GM23338 (cell line): ENCODE data around the gene PGA3.

Source experiments
- CREB1 ChIP-seq: fragments of 250-450 bp; sonication (Bioruptor Pico); IDR thresholded peaks from 2 replicates; pipeline ENCODE4 v1.5.0; 2020; ENCODE audit warnings: low read depth, mild to moderate bottlenecking, moderate library complexity
- CTCF ChIP-seq, 2 experiments: fragments of 200-600 bp in 1 of 2; sonication (generic) in 1 of 2; conservative IDR thresholded peaks; 2 replicates each; pipeline versions ENCODE4 v1.5.1 to v1.6.1; 2016 to 2017; ENCODE audit warnings: antibody characterized with exemption in 2 of 2, low read depth in 2 of 2, mild to moderate bottlenecking in 2 of 2, moderate library complexity in 1 of 2
- EZH2 ChIP-seq: fragments of 200-600 bp; sonication (generic); IDR thresholded peaks from one replicate; pipeline ENCODE4 v1.8.0; 2017; ENCODE audit warnings: antibody characterized with exemption, mild to moderate bottlenecking, low read depth; ENCODE audit not compliant: unreplicated experiment
- EZH2phosphoT487 ChIP-seq: fragments of 200-600 bp; sonication (generic); IDR thresholded peaks from one replicate; pipeline ENCODE4 v1.8.1; 2018; ENCODE audit warnings: antibody characterized with exemption; ENCODE audit not compliant: unreplicated experiment
- JUNB ChIP-seq: IDR thresholded peaks from one replicate; pipeline ENCODE4 v1.6.1; 2016; ENCODE audit warnings: antibody characterized with exemption; ENCODE audit not compliant: unreplicated experiment
- POLR2AphosphoS5 ChIP-seq: IDR thresholded peaks from 2 replicates; pipeline ENCODE4 v1.6.1; 2016; ENCODE audit warnings: antibody characterized with exemption, low read depth
- REST ChIP-seq: IDR thresholded peaks from one replicate; pipeline ENCODE4 v1.6.1; 2018; ENCODE audit warnings: antibody characterized with exemption; ENCODE audit not compliant: unreplicated experiment
- STAT1 ChIP-seq: IDR thresholded peaks from one replicate; pipeline ENCODE4 v1.6.1; 2016; ENCODE audit warnings: antibody characterized with exemption; ENCODE audit not compliant: unreplicated experiment
- ZNF114 ChIP-seq: fragments of 250-450 bp; sonication (Bioruptor Pico); IDR thresholded peaks from 2 replicates; pipeline ENCODE4 v1.5.0; 2020; ENCODE audit warnings: mild to moderate bottlenecking, moderate library complexity
- ZNF331 ChIP-seq: fragments of 250-450 bp; sonication (Bioruptor Pico); IDR thresholded peaks from 2 replicates; pipeline ENCODE4 v1.5.0; 2020; ENCODE audit warnings: low read depth, mild to moderate bottlenecking, moderate library complexity

GRCh38 chr11:61201476-61201875 lies 1.8 kb upstream of the PGA3 start:
- no peak for TF ChIP-seq CTCF (conservative IDR thresholded peaks at IDR 0.05; ENCODE audit: low read depth in 2 of 2)
- TF ChIP-seq EZH2phosphoT487 = no peak
- no peak for TF ChIP-seq CREB1 (CRISPR knock-in tag)
- no peak for TF ChIP-seq POLR2AphosphoS5
- no peak for TF ChIP-seq REST
- TF ChIP-seq EZH2 = no peak
- TF ChIP-seq STAT1 = no peak
- TF ChIP-seq ZNF331 (CRISPR knock-in tag) = no peak
- no peak for TF ChIP-seq JUNB
- no peak for TF ChIP-seq ZNF114 (CRISPR knock-in tag)
